HepG2 (cell line): ENCODE results near the gene PRUNE1. TPM values are rescaled to one million over a fixed set of nuclear protein-coding genes. Genes with fewer than 3 reads are reported as not detected.
A peak's percentile ranks its signal among the peaks of the same experiment; 100 is the strongest.

Experiments
- ARNT ChIP-seq: fragments of 450-650 bp; IDR thresholded peaks from 2 replicates; pipeline ENCODE4 v1.6.1; 2017
- FIP1L1 ChIP-seq: fragments of 200-400 bp; formaldehyde crosslinking; IDR thresholded peaks from 2 replicates; pipeline ENCODE4 v1.6.1; 2018; ENCODE audit warnings: low read depth, mild to moderate bottlenecking, low read length, moderate library complexity, borderline replicate concordance; ENCODE audit not compliant: insufficient read depth
- FOSL2 ChIP-seq: sonication (generic); formaldehyde crosslinking; IDR thresholded peaks from 2 replicates; pipeline ENCODE4 v1.4.0; 2020; ENCODE audit warnings: missing genetic modification reagents
- HNRNPL ChIP-seq: fragments of 200-400 bp; formaldehyde crosslinking; IDR thresholded peaks from 2 replicates; pipeline ENCODE4 v1.6.1; 2017; ENCODE audit warnings: mild to moderate bottlenecking, low read depth, low read length
- NRL ChIP-seq: sonication (generic); formaldehyde crosslinking; IDR thresholded peaks from 2 replicates; pipeline ENCODE4 v1.5.0; 2020; ENCODE audit warnings: missing genetic modification reagents, mild to moderate bottlenecking, moderate library complexity, borderline replicate concordance
- PPARG ChIP-seq: conservative IDR thresholded peaks from 2 replicates; pipeline ENCODE4 v1.6.1; 2016; ENCODE audit warnings: missing biosample characterization, missing genetic modification reagents
- RFX5 ChIP-seq: IDR thresholded peaks from 2 replicates; pipeline ENCODE4 v1.6.1; 2011; ENCODE audit warnings: low read depth, low read length, improper control_type of control experiment
- TBL1XR1 ChIP-seq: fragments of 150-350 bp; IDR thresholded peaks from 2 replicates; pipeline ENCODE4 v1.6.1; 2014; ENCODE audit warnings: borderline replicate concordance, low read length; ENCODE audit not compliant: partially characterized antibody
- ZGPAT ChIP-seq: IDR thresholded peaks from 2 replicates; pipeline ENCODE4 v1.6.1; 2016; ENCODE audit warnings: mild to moderate bottlenecking
- ZNF17 ChIP-seq: sonication (generic); formaldehyde crosslinking; IDR thresholded peaks from 2 replicates; pipeline ENCODE4 v1.5.0; 2020; ENCODE audit warnings: mild to moderate bottlenecking, missing genetic modification reagents
- ZNF292 ChIP-seq: sonication (generic); formaldehyde crosslinking; IDR thresholded peaks from 2 replicates; pipeline ENCODE4 v1.8.1; 2022; ENCODE audit warnings: mild to moderate bottlenecking, low read depth, missing genetic modification reagents, borderline replicate concordance
- ZNF512B ChIP-seq: sonication (generic); formaldehyde crosslinking; IDR thresholded peaks from 2 replicates; pipeline ENCODE4 v1.5.1; 2020; ENCODE audit warnings: missing genetic modification reagents, mild to moderate bottlenecking, borderline replicate concordance
- ZNF547 ChIP-seq: sonication (generic); formaldehyde crosslinking; IDR thresholded peaks from 2 replicates; pipeline ENCODE4 v1.5.1; 2020; ENCODE audit warnings: mild to moderate bottlenecking, missing genetic modification reagents
- ZNF614 ChIP-seq: IDR thresholded peaks from 2 replicates; pipeline ENCODE4 v1.6.1; 2018; ENCODE audit warnings: missing biosample characterization, missing genetic modification reagents, inconsistent platforms, borderline replicate concordance
- ZNF816 ChIP-seq: sonication (generic); formaldehyde crosslinking; IDR thresholded peaks from 2 replicates; pipeline ENCODE4 v1.8.0; 2022; ENCODE audit warnings: missing genetic modification reagents, mild to moderate bottlenecking, borderline replicate concordance
- ZSCAN25 ChIP-seq: sonication (generic); formaldehyde crosslinking; IDR thresholded peaks from 2 replicates; pipeline ENCODE4 v1.8.0; 2022; ENCODE audit warnings: mild to moderate bottlenecking, missing genetic modification reagents
- polyA plus RNA-seq, 8 experiments: library from polyadenylated mRNA; depleted of rRNA in 3 of 8; stranded (reverse) in 7 of 8; unstranded in 1 of 8; fragments of >200 nt; fragmentation: Illumina TruSeq in 4 of 8; extraction: Trizol in 4 of 8; gene quantifications; 2 replicates each; pipeline versions ENCODE4 v1.2.1 to v1.2.3, GENCODE V29; 2011 to 2016; ENCODE audit warnings: low read depth in 4 of 8, missing spikeins in 1 of 8, mixed read lengths in 1 of 8; ENCODE audit not compliant: insufficient read depth in 1 of 8
- total RNA-seq, 5 experiments: library from RNA; depleted of rRNA; stranded (reverse); fragments of >200 nt; fragmentation: Illumina TruSeq; extraction: Trizol; gene quantifications; 2 replicates each; pipeline ENCODE4 v1.2.3, GENCODE V29; 2016; ENCODE audit warnings: low read depth in 1 of 5

PRUNE1 gene
- total and polyA plus RNA-seq, 2 of the 13 experiments (the other 11 are each of a cell fraction or from before 2014, with no cell fraction given), result 19.0 to 31.9 TPM

GRCh38 chr1:150971583-150972416, 36.4 kb upstream of the PRUNE1 start (continued):
- peak; percentile 70 for TF ChIP-seq FOSL2 (CRISPR knock-in tag)
- no peak for TF ChIP-seq HNRNPL
- TF ChIP-seq ZNF292, result no peak
- 0 out of 2 replicates have a peak, but pooled peaks have one; percentile 21 for TF ChIP-seq FIP1L1
- peak; percentile 55; the same call in 1 of the 2 replicates for TF ChIP-seq PPARG
- TF ChIP-seq ARNT, result no peak
- TF ChIP-seq ZNF816 (CRISPR knock-in tag), result no peak
- no peak for TF ChIP-seq RFX5
- TF ChIP-seq TBL1XR1, result no peak
- peak; percentile 80 for TF ChIP-seq NRL (CRISPR knock-in tag)
- TF ChIP-seq ZNF547 (CRISPR knock-in tag), result 0 out of 2 replicates have a peak, but pooled peaks have one; percentile 13
- TF ChIP-seq ZSCAN25, result peak; percentile 13; the same call in 1 of the 2 replicates
- no peak for TF ChIP-seq ZGPAT (CRISPR knock-in tag)
- TF ChIP-seq ZNF17 (CRISPR knock-in tag), result no peak
- TF ChIP-seq ZNF614 (CRISPR knock-in tag), result no peak
- no peak for TF ChIP-seq ZNF512B (CRISPR knock-in tag)
